HUES64 (cell line): ENCODE results near the gene JHY.

Source experiments
- H3K27ac ChIP-seq: 2 replicates; pipeline ENCODE4 v1.7.0; 2013; ENCODE audit warnings: low read depth, low read length, inconsistent platforms
- H3K27me3 ChIP-seq: 2 replicates; pipeline ENCODE4 v1.6.1; 2013; ENCODE audit warnings: mild to moderate bottlenecking, low read length; ENCODE audit not compliant: insufficient read depth
- H3K36me3 ChIP-seq: 2 replicates; pipeline ENCODE4 v1.6.1; 2013; ENCODE audit warnings: mild to moderate bottlenecking, low read length; ENCODE audit not compliant: insufficient read depth
- H3K4me1 ChIP-seq: 2 replicates; pipeline ENCODE4 v1.6.1; 2013; ENCODE audit warnings: mild to moderate bottlenecking, low read length, moderate library complexity; ENCODE audit not compliant: insufficient read depth
- H3K4me3 ChIP-seq: 2 replicates; pipeline ENCODE4 v1.5.1; 2013; ENCODE audit warnings: mild to moderate bottlenecking, low read length, moderate library complexity
- H3K9ac ChIP-seq: 2 replicates; pipeline ENCODE4 v1.6.1; 2013; ENCODE audit warnings: mild to moderate bottlenecking, low read depth, low read length
- H3K9me3 ChIP-seq: 2 replicates; pipeline ENCODE4 v1.6.1; 2013; ENCODE audit warnings: low read depth, low read length; ENCODE audit not compliant: insufficient read depth
- WGBS: fragments of 150-250, 120-280 bp; methylation state at CpG from one replicate; pipeline ENCODE4 v1.1.7; 2013; ENCODE audit warnings: missing lambda C conversion rate; 5-methylcytosine and 5-hydroxymethylcytosine counted together

JHY gene

DNA sequence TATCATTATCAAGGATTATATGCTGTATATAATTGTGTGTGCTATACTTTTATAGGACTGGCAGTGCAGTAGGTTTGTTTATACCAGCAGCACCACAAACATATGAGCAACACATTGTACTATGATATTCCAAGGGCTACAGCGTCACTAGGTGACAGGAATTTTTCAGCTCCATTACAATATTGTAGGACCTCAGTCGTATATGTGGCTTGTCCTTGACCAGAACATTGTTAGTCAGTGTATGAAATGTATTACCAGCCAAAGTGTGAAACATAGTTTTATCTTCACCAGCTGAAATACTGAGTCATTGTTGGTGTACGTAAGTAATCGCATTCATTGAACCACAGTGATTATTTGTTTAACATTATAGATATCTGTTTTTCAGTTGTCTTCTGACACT lies 20.4 kb downstream of the JHY start:
- H3K27me3 ChIP-seq, result no peaks in the 10 kb centered on the region
- no peaks in the 10 kb centered on the region for H3K4me1 ChIP-seq
- H3K27ac ChIP-seq, result no peak overlapping the region
- H3K4me3 ChIP-seq, result no peak overlapping the region
- H3K36me3 ChIP-seq, result no peaks in the 10 kb centered on the region
- H3K9ac ChIP-seq, result no peak overlapping the region
- WGBS, result 90% methylated on average over 2 of the region's 4 CpGs
- no peaks in the 10 kb centered on the region for H3K9me3 ChIP-seq

DNA sequence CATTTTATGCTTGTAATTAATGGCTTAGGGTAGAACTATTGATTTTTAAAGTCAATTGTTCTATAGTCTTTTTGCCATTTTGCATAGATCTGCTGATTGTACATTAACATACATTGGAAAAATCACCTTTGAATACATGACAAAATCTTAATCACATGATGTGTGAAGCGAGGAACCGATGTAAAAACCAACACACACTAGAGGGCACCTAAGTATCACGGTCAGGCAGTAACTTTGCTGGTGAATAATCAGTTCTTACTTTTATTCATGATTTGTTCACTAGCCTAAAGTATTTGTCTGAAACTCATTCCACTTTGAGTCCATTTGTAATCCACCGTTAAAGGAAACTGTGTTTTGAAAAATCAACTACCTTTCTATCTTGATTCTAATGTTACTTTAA lies 28.2 kb downstream of the JHY start:
- Histone ChIP-seq H3K4me1 (no peaks in the 10 kb centered on the region), H3K4me3 (no peak overlapping the region), H3K27ac (no peak overlapping the region), H3K27me3 (no peaks in the 10 kb centered on the region), H3K36me3 (no peaks in the 10 kb centered on the region), H3K9ac (no peak overlapping the region), H3K9me3 (no peaks in the 10 kb centered on the region)
- 60% methylated on average over 3 of the region's 4 CpGs for WGBS

DNA sequence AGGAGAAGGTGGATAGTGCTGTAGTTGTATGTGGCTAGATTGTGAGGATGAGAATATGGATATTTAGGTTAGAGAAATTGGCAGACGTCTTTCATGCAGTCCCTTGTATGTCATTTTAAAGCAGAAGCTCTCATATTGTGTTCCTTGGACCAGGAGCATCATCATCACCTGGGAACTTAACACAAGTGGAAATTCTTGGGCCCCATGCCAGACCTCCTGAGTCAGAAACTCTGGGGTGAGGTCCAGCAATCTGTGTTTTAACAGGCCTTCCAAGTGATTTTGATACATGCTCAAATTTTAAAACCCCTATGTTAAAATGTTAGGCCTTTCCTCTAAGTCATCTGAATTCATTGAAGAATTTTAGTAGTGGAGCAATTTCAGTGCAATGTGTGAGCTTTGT lies 34.8 kb downstream of the JHY start:
- Histone ChIP-seq H3K4me1 (peaks cover 13% of the 10 kb centered on the region), H3K36me3 (no peaks in the 10 kb centered on the region), H3K9me3 (no peaks in the 10 kb centered on the region), H3K27me3 (no peaks in the 10 kb centered on the region), H3K27ac (no peak overlapping the region), H3K9ac (no peak overlapping the region), H3K4me3 (no peak overlapping the region)
- 77% methylated on average over 1 of the region's 1 CpG for WGBS

GRCh38 chr11:122918734-122919133 lies 36.2 kb downstream of the JHY start:
- Histone ChIP-seq H3K4me3 (no peak overlapping the region), H3K27me3 (no peaks in the 10 kb centered on the region), H3K36me3 (no peaks in the 10 kb centered on the region), H3K4me1 (peaks cover 13% of the 10 kb centered on the region), H3K9ac (no peak overlapping the region), H3K27ac (no peak overlapping the region), H3K9me3 (no peaks in the 10 kb centered on the region)
- WGBS, result 90% methylated on average over 7 of the region's 7 CpGs

- Histone ChIP-seq H3K9me3 (no peaks in the 10 kb centered on the region), H3K4me3 (no peak overlapping the region), H3K36me3 (no peaks in the 10 kb centered on the region), H3K9ac (no peak overlapping the region), H3K27me3 (no peaks in the 10 kb centered on the region), H3K4me1 (peaks cover 13% of the 10 kb centered on the region), H3K27ac (no peak overlapping the region)
- 22% methylated on average over 5 of the region's 5 CpGs for WGBS
Observed at GRCh38 chr11:122920579-122920978, 38.0 kb downstream of the JHY start.

DNA sequence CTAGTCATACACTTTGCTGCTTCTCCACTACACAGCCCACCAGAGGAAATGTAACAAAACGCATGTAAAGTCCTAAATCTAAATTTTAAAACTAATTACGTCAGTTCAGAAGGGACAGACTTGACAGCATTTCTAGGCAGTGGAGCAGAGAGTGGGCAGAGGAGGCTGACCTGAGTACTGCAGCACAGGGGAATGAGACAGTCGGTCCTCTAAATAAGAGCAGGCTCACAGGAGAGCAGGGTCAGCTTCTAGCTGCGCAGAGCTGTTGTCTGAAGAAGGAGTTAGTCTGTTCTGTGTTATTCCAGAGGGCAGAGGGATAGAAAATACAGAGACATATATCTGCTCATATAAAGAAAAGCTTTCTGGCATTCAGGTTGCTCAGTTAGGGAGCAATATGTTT lies 40.3 kb downstream of the JHY start:
- H3K27ac ChIP-seq, result no peak overlapping the region
- H3K4me1 ChIP-seq, result peaks cover 13% of the 10 kb centered on the region
- H3K9ac ChIP-seq, result no peak overlapping the region
- H3K27me3 ChIP-seq, result no peaks in the 10 kb centered on the region
- H3K36me3 ChIP-seq, result no peaks in the 10 kb centered on the region
- H3K9me3 ChIP-seq, result no peaks in the 10 kb centered on the region
- WGBS, result 94% methylated on average over 4 of the region's 4 CpGs
- H3K4me3 ChIP-seq, result no peak overlapping the region

DNA sequence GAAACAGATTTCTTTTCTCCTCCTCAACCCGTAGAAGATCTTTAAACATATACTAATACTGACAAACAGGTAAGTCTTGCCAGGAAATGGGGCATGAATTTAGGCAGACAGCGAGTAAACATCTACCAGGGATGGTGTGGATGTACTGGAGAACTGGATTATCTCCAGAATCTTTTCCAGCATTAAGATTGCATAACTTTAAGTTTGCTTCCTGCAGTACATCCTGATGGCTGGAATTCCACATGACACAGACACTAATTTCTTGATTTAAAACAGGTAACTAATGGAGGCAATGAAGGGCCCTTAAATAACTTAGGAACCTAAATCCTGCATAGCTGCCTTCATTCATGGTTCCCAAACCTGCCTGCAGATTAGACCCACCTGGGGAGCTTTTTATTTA lies 40.7 kb downstream of the JHY start:
- no peak overlapping the region for H3K4me3 ChIP-seq
- H3K27ac ChIP-seq, result no peak overlapping the region
- 87% methylated on average over 2 of the region's 2 CpGs for WGBS
- no peaks in the 10 kb centered on the region for H3K9me3 ChIP-seq
- no peak overlapping the region for H3K9ac ChIP-seq
- peaks cover 13% of the 10 kb centered on the region for H3K4me1 ChIP-seq
- H3K27me3 ChIP-seq, result no peaks in the 10 kb centered on the region
- no peaks in the 10 kb centered on the region for H3K36me3 ChIP-seq

DNA sequence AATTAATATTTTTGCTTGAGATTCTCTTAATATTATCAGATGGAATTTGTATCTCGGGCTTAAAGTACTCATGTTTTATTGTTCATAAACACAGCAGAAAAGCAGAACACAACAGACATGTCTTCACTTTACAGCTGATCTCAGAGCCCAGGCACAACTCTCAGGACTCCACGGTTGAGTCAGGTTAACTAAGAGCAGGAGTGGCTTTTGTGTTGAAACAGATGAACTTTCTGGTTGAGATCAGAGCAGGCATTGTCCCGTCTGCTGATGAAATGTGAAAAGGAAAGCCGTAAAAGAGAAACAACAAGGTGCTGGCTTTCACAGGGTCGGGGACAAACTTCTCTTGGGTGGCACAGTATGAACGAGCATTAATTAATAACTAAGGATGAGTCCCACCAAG lies 49.0 kb downstream of the JHY start:
- 0 out of 2 replicates have a peak, but pooled peaks cover 6% of the 10 kb centered on the region for H3K4me1 ChIP-seq
- H3K36me3 ChIP-seq, result no peaks in the 10 kb centered on the region
- no peak overlapping the region for H3K4me3 ChIP-seq
- no peaks in the 10 kb centered on the region for H3K27me3 ChIP-seq
- 82% methylated on average over 6 of the region's 6 CpGs for WGBS
- no peaks in the 10 kb centered on the region for H3K9me3 ChIP-seq
- no peak overlapping the region for H3K27ac ChIP-seq
- H3K9ac ChIP-seq, result no peak overlapping the region

DNA sequence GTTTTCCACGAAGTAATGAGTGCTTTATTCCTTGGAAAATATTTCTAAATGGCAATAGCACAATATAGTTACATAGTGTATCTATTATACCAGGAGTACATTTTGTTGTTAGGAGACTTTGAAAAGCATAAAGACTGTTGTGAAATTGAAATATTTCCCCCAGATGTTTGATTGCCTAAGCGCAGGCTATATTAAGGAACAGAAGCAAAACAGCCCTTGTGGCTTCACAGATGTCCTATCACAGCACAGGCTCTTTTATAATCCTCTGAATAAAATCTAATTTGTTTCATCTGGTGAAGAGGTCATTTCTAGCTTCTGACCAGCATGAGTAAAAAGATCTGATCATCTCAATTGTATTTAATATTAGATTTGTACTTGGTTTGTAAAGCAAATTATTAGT lies 50.9 kb downstream of the JHY start:
- Histone ChIP-seq H3K4me1 (0 out of 2 replicates have a peak, but pooled peaks cover 6% of the 10 kb centered on the region), H3K9ac (no peak overlapping the region), H3K27me3 (no peaks in the 10 kb centered on the region), H3K4me3 (no peak overlapping the region), H3K27ac (no peak overlapping the region), H3K36me3 (no peaks in the 10 kb centered on the region), H3K9me3 (no peaks in the 10 kb centered on the region)
- 100% methylated on average over 1 of the region's 2 CpGs for WGBS

DNA sequence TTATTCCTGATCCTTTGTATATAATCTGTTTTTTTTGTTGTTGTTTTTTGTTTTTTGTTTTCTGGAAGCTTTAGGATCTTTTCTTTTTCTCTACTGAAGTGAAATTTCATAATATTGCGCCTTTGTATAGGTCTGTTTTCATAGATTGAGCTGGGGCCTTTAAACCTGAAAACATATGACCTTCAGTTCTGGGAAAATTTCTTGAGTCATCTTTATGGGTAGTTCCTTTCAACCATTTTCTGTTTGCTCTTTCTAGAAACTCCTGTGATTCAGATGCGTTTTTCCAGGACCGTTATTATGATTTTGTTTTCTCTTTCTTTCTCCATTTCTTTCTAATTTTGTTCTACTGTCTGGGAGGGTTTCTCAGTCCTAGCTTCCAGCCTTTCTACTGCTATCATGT lies 55.4 kb downstream of the JHY start:
- no peak overlapping the region for H3K4me3 ChIP-seq
- H3K4me1 ChIP-seq, result no peaks in the 10 kb centered on the region
- whole genome bisulfite sequencing, result 100% methylated on average over 3 of the region's 3 CpGs
- 0 out of 2 replicates have a peak, but pooled peaks cover 2% of the 10 kb centered on the region for H3K27me3 ChIP-seq
- H3K36me3 ChIP-seq, result no peaks in the 10 kb centered on the region
- H3K9me3 ChIP-seq, result no peaks in the 10 kb centered on the region
- H3K27ac ChIP-seq, result no peak overlapping the region
- no peak overlapping the region for H3K9ac ChIP-seq

DNA sequence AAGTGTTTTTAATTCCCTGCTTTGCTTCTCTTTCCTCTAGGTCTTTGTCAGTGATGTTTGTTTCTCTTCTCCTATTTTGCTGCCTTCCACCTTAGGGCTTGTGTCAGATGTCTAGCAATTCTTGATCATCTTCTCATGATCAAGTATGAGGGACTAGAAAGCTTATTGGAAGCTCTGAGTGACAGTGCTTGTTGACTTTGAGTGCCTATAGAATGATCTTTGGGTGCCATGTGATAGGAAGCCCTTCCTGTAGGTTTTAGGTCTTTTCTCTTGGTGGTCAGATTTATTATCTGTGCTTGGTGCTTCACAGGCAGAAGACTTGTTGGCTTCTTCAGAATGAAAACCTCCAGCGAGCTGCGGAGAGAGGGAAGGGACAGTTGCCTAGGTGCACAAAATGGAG lies 56.0 kb downstream of the JHY start:
- 99% methylated on average over 2 of the region's 2 CpGs for WGBS
- no peaks in the 10 kb centered on the region for H3K36me3 ChIP-seq
- 0 out of 2 replicates have a peak, but pooled peaks cover 2% of the 10 kb centered on the region for H3K27me3 ChIP-seq
- no peaks in the 10 kb centered on the region for H3K4me1 ChIP-seq
- no peaks in the 10 kb centered on the region for H3K9me3 ChIP-seq
- H3K9ac ChIP-seq, result no peak overlapping the region
- H3K4me3 ChIP-seq, result no peak overlapping the region
- no peak overlapping the region for H3K27ac ChIP-seq

DNA sequence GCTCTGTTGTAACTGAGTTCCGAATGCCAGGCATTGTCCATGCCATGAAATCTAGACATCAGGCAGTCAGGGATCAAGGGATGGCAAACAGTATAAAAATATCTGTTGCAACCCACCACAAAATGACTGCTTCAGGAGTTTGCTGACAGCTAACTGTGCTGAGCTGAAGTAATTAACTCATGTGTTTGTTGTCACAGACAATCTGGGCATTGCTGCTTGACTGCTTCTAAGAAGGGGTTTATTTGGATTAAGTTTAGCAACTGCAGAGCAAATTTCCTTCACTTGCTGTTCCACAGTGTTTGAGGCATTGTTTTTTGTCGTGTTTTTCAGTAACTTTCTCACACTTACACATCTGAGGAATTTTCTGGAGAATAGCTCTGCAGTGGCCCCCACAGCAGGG lies 68.7 kb downstream of the JHY start:
- no peak overlapping the region for H3K27ac ChIP-seq
- H3K36me3 ChIP-seq, result no peaks in the 10 kb centered on the region
- peaks cover 9% of the 10 kb centered on the region; the same call in 1 of the 2 replicates for H3K4me1 ChIP-seq
- no peak overlapping the region for H3K4me3 ChIP-seq
- no peaks in the 10 kb centered on the region for H3K9me3 ChIP-seq
- 60% methylated on average over 2 of the region's 2 CpGs for WGBS
- no peaks in the 10 kb centered on the region for H3K27me3 ChIP-seq
- H3K9ac ChIP-seq, result no peak overlapping the region
